Neural cell (in vitro differentiated cells): Measurements from ENCODE around the gene FAM161B. TPM values are rescaled to one million over a fixed set of nuclear protein-coding genes. Genes with fewer than 3 reads are reported as not detected.

Source experiments
- H2AFZ ChIP-seq: fragments of 200-600, 300-800 bp; sonication (generic), shearing (Covaris generic); 2 replicates; pipeline ENCODE4 v1.6.0; 2014; ENCODE audit warnings: low read depth, mild to moderate bottlenecking, antibody characterized with exemption, low read length, moderate library complexity
- H3F3A ChIP-seq: fragments of 200-600 bp; shearing (Covaris generic); 2 replicates; pipeline ENCODE4 v1.6.1; 2016; ENCODE audit warnings: mild to moderate bottlenecking, moderate library complexity, mixed read lengths, antibody characterized with exemption, low read length; ENCODE audit not compliant: insufficient read depth, poor library complexity, severe bottlenecking
- H3K27ac ChIP-seq: fragments of 200-600, 300-800 bp; sonication (generic), shearing (Covaris generic); 2 replicates; pipeline ENCODE4 v1.5.1; 2014; ENCODE audit warnings: mild to moderate bottlenecking, low read length, moderate library complexity
- H3K27me3 ChIP-seq: fragments of 300-800, 200-600 bp; sonication (generic), shearing (Covaris generic); 2 replicates; pipeline ENCODE4 v1.6.0; 2014; ENCODE audit warnings: mild to moderate bottlenecking, low read depth, low read length, moderate library complexity; ENCODE audit not compliant: insufficient read depth
- H3K36me3 ChIP-seq: fragments of 300-800, 200-600 bp; sonication (generic), shearing (Covaris generic); 2 replicates; pipeline ENCODE4 v1.5.1; 2014; ENCODE audit warnings: mild to moderate bottlenecking, antibody characterized with exemption, low read length, moderate library complexity; ENCODE audit not compliant: insufficient read depth
- H3K4me2 ChIP-seq: fragments of 300-800, 200-600 bp; sonication (generic), shearing (Covaris generic); 2 replicates; pipeline ENCODE4 v1.6.0; 2014; ENCODE audit warnings: mild to moderate bottlenecking, low read length
- H3K4me3 ChIP-seq: fragments of 300-800, 200-600 bp; sonication (generic), shearing (Covaris generic); 2 replicates; pipeline ENCODE4 v1.5.1; 2014; ENCODE audit warnings: mild to moderate bottlenecking, low read length, moderate library complexity
- H3K79me2 ChIP-seq: fragments of 200-600 bp; shearing (Covaris generic); replicated peaks from 2 replicates; pipeline ENCODE4 v1.6.0; 2014; ENCODE audit warnings: mild to moderate bottlenecking, low read length, moderate library complexity; ENCODE audit not compliant: insufficient read depth
- H3K9ac ChIP-seq: fragments of 300-800, 200-600 bp; sonication (generic), shearing (Covaris generic); 2 replicates; pipeline ENCODE4 v1.6.1; 2016; ENCODE audit warnings: mild to moderate bottlenecking, low read length, mixed read lengths
- H3K9me2 ChIP-seq: fragments of 200-600 bp; shearing (Covaris generic); 2 replicates; pipeline ENCODE4 v1.6.1; 2016; ENCODE audit warnings: mild to moderate bottlenecking, low read length, mixed read lengths; ENCODE audit not compliant: insufficient read depth
- H3K9me3 ChIP-seq: fragments of 200-600, 300-800 bp; sonication (generic), shearing (Covaris generic); 2 replicates; pipeline ENCODE4 v1.6.1; 2016; ENCODE audit warnings: mild to moderate bottlenecking, mixed run types, low read length, moderate library complexity, mixed read lengths
- H4K20me1 ChIP-seq: fragments of 200-600 bp; shearing (Covaris generic); 2 replicates; pipeline ENCODE4 v1.6.1; 2016; ENCODE audit warnings: mild to moderate bottlenecking, mixed run types; ENCODE audit not compliant: insufficient read depth
- EP300 ChIP-seq: fragments of 450-650 bp; conservative IDR thresholded peaks from 2 replicates; pipeline ENCODE4 v1.6.1; 2014; ENCODE audit warnings: antibody characterized with exemption, mild to moderate bottlenecking, moderate library complexity; ENCODE audit not compliant: poor library complexity, severe bottlenecking
- EZH2 ChIP-seq: fragments of 200-600, 300-800 bp; shearing (Covaris generic), sonication (generic); IDR thresholded peaks from 2 replicates; pipeline ENCODE4 v1.6.1; 2014; ENCODE audit warnings: antibody characterized with exemption, low read length, borderline replicate concordance, mild to moderate bottlenecking; ENCODE audit not compliant: insufficient read depth, poor library complexity, severe bottlenecking
- MXI1 ChIP-seq: fragments of 450-650 bp; conservative IDR thresholded peaks from 2 replicates; pipeline ENCODE4 v1.6.1; 2014; ENCODE audit warnings: antibody characterized with exemption, mild to moderate bottlenecking; ENCODE audit not compliant: poor library complexity, severe bottlenecking
- POLR2AphosphoS5 ChIP-seq: IDR thresholded peaks from 2 replicates; pipeline ENCODE4 v1.6.1; 2012
- RAD21 ChIP-seq: fragments of 450-650 bp; conservative IDR thresholded peaks from 2 replicates; pipeline ENCODE4 v1.6.1; 2014; ENCODE audit warnings: antibody characterized with exemption, mild to moderate bottlenecking, moderate library complexity
- SMC3 ChIP-seq: fragments of 450-650 bp; conservative IDR thresholded peaks from 2 replicates; pipeline ENCODE4 v1.6.1; 2014; ENCODE audit warnings: antibody characterized with exemption, mild to moderate bottlenecking, moderate library complexity; ENCODE audit not compliant: poor library complexity
- TAF1 ChIP-seq: IDR thresholded peaks from 2 replicates; pipeline ENCODE4 v1.6.1; 2012; ENCODE audit warnings: low read depth
- polyA plus RNA-seq: library from polyadenylated mRNA; depleted of rRNA; stranded (reverse); fragments of >200 nt; gene quantifications from 2 replicates; pipeline ENCODE4 v1.2.3, GENCODE V29; 2014
- TF ChIP-seq, protein P1 (sequence below): fragments of 450-650 bp; IDR thresholded peaks from 2 replicates; pipeline ENCODE4 v1.5.1; 2014; ENCODE audit warnings: antibody characterized with exemption, mild to moderate bottlenecking, moderate library complexity; ENCODE audit not compliant: poor library complexity, severe bottlenecking
- TF ChIP-seq, protein P2 (sequence below): IDR thresholded peaks from 2 replicates; pipeline ENCODE4 v1.6.1; 2012; ENCODE audit warnings: borderline replicate concordance

The FAM161B gene
- polyA plus RNA-seq, 1 donor from 2014 or later, result 12.2 TPM

DNA sequence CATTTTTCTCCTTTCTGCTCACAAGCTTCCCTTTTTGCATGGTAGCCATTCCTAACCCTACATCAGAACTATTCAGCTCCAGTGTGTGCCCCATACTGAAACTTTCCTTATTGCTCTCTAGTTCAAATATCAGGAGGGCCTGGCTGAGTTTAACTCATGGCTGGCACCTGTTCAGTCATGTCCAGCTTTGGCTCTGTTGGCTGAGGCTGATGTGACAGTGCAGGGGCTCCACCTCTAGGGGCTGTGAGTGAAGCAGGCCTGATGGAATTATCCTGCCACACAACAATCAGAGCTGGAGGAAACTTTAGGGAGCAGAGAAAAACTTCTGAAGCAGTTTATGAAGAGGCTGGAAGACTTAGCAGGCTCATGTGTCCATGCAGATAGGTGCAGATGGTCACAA, 8.7 kb upstream of the FAM161B start:
- H3K4me3 ChIP-seq, result no peak overlapping the region
- no peaks in the 10 kb centered on the region for H3F3A ChIP-seq
- no peak overlapping the region for H3K4me2 ChIP-seq
- H3K9ac ChIP-seq, result no peak overlapping the region
- H4K20me1 ChIP-seq, result no peaks in the 10 kb centered on the region
- H3K27ac ChIP-seq, result no peak overlapping the region
- H3K36me3 ChIP-seq, result no peaks in the 10 kb centered on the region
- H3K9me3 ChIP-seq, result no peaks in the 10 kb centered on the region
- no peaks in the 10 kb centered on the region for H3K79me2 ChIP-seq
- H3K9me2 ChIP-seq, result no peaks in the 10 kb centered on the region
- TF ChIP-seq, protein P1, sequence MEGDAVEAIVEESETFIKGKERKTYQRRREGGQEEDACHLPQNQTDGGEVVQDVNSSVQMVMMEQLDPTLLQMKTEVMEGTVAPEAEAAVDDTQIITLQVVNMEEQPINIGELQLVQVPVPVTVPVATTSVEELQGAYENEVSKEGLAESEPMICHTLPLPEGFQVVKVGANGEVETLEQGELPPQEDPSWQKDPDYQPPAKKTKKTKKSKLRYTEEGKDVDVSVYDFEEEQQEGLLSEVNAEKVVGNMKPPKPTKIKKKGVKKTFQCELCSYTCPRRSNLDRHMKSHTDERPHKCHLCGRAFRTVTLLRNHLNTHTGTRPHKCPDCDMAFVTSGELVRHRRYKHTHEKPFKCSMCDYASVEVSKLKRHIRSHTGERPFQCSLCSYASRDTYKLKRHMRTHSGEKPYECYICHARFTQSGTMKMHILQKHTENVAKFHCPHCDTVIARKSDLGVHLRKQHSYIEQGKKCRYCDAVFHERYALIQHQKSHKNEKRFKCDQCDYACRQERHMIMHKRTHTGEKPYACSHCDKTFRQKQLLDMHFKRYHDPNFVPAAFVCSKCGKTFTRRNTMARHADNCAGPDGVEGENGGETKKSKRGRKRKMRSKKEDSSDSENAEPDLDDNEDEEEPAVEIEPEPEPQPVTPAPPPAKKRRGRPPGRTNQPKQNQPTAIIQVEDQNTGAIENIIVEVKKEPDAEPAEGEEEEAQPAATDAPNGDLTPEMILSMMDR, result no peak
- no peak for TF ChIP-seq POLR2AphosphoS5
- TF ChIP-seq, protein P2, sequence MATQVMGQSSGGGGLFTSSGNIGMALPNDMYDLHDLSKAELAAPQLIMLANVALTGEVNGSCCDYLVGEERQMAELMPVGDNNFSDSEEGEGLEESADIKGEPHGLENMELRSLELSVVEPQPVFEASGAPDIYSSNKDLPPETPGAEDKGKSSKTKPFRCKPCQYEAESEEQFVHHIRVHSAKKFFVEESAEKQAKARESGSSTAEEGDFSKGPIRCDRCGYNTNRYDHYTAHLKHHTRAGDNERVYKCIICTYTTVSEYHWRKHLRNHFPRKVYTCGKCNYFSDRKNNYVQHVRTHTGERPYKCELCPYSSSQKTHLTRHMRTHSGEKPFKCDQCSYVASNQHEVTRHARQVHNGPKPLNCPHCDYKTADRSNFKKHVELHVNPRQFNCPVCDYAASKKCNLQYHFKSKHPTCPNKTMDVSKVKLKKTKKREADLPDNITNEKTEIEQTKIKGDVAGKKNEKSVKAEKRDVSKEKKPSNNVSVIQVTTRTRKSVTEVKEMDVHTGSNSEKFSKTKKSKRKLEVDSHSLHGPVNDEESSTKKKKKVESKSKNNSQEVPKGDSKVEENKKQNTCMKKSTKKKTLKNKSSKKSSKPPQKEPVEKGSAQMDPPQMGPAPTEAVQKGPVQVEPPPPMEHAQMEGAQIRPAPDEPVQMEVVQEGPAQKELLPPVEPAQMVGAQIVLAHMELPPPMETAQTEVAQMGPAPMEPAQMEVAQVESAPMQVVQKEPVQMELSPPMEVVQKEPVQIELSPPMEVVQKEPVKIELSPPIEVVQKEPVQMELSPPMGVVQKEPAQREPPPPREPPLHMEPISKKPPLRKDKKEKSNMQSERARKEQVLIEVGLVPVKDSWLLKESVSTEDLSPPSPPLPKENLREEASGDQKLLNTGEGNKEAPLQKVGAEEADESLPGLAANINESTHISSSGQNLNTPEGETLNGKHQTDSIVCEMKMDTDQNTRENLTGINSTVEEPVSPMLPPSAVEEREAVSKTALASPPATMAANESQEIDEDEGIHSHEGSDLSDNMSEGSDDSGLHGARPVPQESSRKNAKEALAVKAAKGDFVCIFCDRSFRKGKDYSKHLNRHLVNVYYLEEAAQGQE, result no peak
- TF ChIP-seq EP300, result no peak
- TF ChIP-seq TAF1, result no peak
- no peak for TF ChIP-seq EZH2
- TF ChIP-seq RAD21, result no peak
- no peak for TF ChIP-seq MXI1
- no peak for TF ChIP-seq SMC3
- H2AFZ ChIP-seq, result no peak overlapping the region
- H3K27me3 ChIP-seq, result no peaks in the 10 kb centered on the region

DNA sequence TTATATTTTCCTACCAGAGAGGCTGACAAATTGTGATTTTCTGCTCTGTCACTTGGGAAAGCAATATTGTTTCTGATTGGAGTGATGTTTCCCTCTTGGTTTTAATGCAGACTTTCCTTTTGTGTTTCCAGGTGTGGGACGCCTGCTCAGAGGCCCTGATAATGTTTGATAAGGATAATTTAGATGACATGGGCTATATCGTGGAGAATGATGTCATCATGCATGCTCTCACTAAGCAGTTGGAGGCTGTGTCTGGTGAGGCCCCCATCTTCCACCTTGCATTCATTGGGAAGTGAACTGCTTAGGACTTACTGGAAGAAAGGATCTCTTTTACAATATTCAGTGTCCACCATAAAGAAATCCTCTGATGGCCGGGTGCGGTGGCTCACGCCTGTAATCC, 5.8 kb upstream of the FAM161B start:
- Histone ChIP-seq H3K9ac (no peak overlapping the region), H3K27me3 (no peaks in the 10 kb centered on the region), H3F3A (no peaks in the 10 kb centered on the region), H3K4me2 (no peak overlapping the region), H2AFZ (no peak overlapping the region), H3K9me3 (no peaks in the 10 kb centered on the region), H4K20me1 (no peaks in the 10 kb centered on the region), H3K4me3 (no peak overlapping the region), H3K79me2 (peaks cover 6% of the 10 kb centered on the region), H3K9me2 (no peaks in the 10 kb centered on the region), H3K36me3 (no peaks in the 10 kb centered on the region), H3K27ac (no peak overlapping the region)
- TF ChIP-seq RAD21 (no peak), EZH2 (no peak), MXI1 (no peak), POLR2AphosphoS5 (no peak), EP300 (no peak), SMC3 (no peak), TAF1 (no peak)
- TF ChIP-seq, protein P2, result no peak
- TF ChIP-seq, protein P1, result no peak
